Loucy (cell line): ENCODE data around the gene KPNA6.

Experiments used
- H2AFZ ChIP-seq: fragments of 200-600 bp; sonication (generic); 2 replicates; pipeline ENCODE4 v1.6.0; 2016; ENCODE audit warnings: antibody characterized with exemption, mild to moderate bottlenecking, low read length, moderate library complexity
- H3F3A ChIP-seq: fragments of 200-600 bp; 2 replicates; pipeline ENCODE4 v1.6.0; 2016; ENCODE audit warnings: antibody characterized with exemption, low read depth, mild to moderate bottlenecking
- H3K27me3 ChIP-seq: fragments of 200-600 bp; sonication (generic); 2 replicates; pipeline ENCODE4 v1.6.1; 2014; ENCODE audit warnings: low read length, mild to moderate bottlenecking; ENCODE audit not compliant: insufficient read depth, poor library complexity, severe bottlenecking
- H3K36me3 ChIP-seq: fragments of 200-600 bp; sonication (generic); 2 replicates; pipeline ENCODE4 v1.6.1; 2016; ENCODE audit warnings: low read length; ENCODE audit not compliant: insufficient read depth
- H3K4me1 ChIP-seq: fragments of 200-600 bp; sonication (generic); 2 replicates; pipeline ENCODE4 v1.5.1; 2014; ENCODE audit warnings: low read length, mild to moderate bottlenecking; ENCODE audit not compliant: insufficient read depth, poor library complexity, severe bottlenecking
- H3K4me2 ChIP-seq: fragments of 200-600 bp; sonication (generic); 2 replicates; pipeline ENCODE4 v1.6.0; 2014; ENCODE audit warnings: antibody characterized with exemption, low read length, low read depth, mild to moderate bottlenecking; ENCODE audit not compliant: poor library complexity, severe bottlenecking
- H3K4me3 ChIP-seq: fragments of 200-600 bp; sonication (generic); 2 replicates; pipeline ENCODE4 v1.5.1; 2014; ENCODE audit warnings: low read length, mild to moderate bottlenecking, mixed read lengths; ENCODE audit not compliant: poor library complexity, severe bottlenecking
- H3K79me2 ChIP-seq: fragments of 200-600 bp; sonication (generic); 2 replicates; pipeline ENCODE4 v1.6.1; 2014; ENCODE audit warnings: low read length; ENCODE audit not compliant: insufficient read depth
- H3K9ac ChIP-seq: fragments of 200-600 bp; sonication (generic); 2 replicates; pipeline ENCODE4 v1.6.0; 2014; ENCODE audit warnings: mild to moderate bottlenecking, low read depth, low read length, moderate library complexity; ENCODE audit not compliant: poor library complexity, severe bottlenecking
- H3K9me2 ChIP-seq: fragments of 200-600 bp; sonication (generic); replicated peaks from 2 replicates; pipeline ENCODE4 v1.6.1; 2016; ENCODE audit warnings: low read depth, low read length, mixed read lengths
- H3K9me3 ChIP-seq: fragments of 200-600 bp; sonication (generic); 2 replicates; pipeline ENCODE4 v1.6.1; 2014; ENCODE audit warnings: mild to moderate bottlenecking, antibody characterized with exemption, low read length, low read depth; ENCODE audit not compliant: insufficient read depth
- H4K20me1 ChIP-seq: fragments of 200-600 bp; sonication (generic); 2 replicates; pipeline ENCODE4 v1.6.0; 2014; ENCODE audit warnings: antibody characterized with exemption, low read length, mild to moderate bottlenecking; ENCODE audit not compliant: insufficient read depth, poor library complexity, severe bottlenecking
- CTCF ChIP-seq: fragments of 200-600 bp; sonication (generic); conservative IDR thresholded peaks from 2 replicates; pipeline ENCODE4 v1.5.1; 2014; ENCODE audit warnings: mild to moderate bottlenecking, antibody characterized with exemption, low read length
- EZH2phosphoT487 ChIP-seq: fragments of 200-600 bp; IDR thresholded peaks from 2 replicates; pipeline ENCODE4 v1.6.1; 2018; ENCODE audit warnings: antibody characterized with exemption, mild to moderate bottlenecking, moderate library complexity, borderline replicate concordance

Gene KPNA6

GRCh38 chr1:32180186-32181060 is 72.6 kb downstream of the KPNA6 start:
- Histone ChIP-seq H3F3A (no peaks in the 10 kb centered on the region), H3K9me2 (no peaks in the 10 kb centered on the region), H3K36me3 (peaks cover 10% of the 10 kb centered on the region; the same call in 1 of the 2 replicates), H3K4me3 (peak overlapping the region; percentile 92), H3K9me3 (no peaks in the 10 kb centered on the region), H3K79me2 (peaks cover 50% of the 10 kb centered on the region), H4K20me1 (peaks cover 36% of the 10 kb centered on the region), H3K27me3 (no peaks in the 10 kb centered on the region), H3K4me1 (peaks cover 47% of the 10 kb centered on the region), H2AFZ (peak overlapping the region; percentile 45; the same call in 1 of the 2 replicates), H3K9ac (peak overlapping the region; percentile 98), H3K4me2 (peak overlapping the region; percentile 95)
- TF ChIP-seq EZH2phosphoT487 (no peak), CTCF (no peak)

GRCh38 chr1:32181065-32181464 is 73.2 kb downstream of the KPNA6 start:
- Histone ChIP-seq H3K27me3 (no peaks in the 10 kb centered on the region), H3K79me2 (peaks cover 56% of the 10 kb centered on the region), H3K4me1 (peaks cover 51% of the 10 kb centered on the region), H3K36me3 (peaks cover 10% of the 10 kb centered on the region; the same call in 1 of the 2 replicates), H3K4me3 (peak overlapping the region; percentile 92), H2AFZ (no peak overlapping the region), H3K9ac (peak overlapping the region; percentile 98), H3F3A (no peaks in the 10 kb centered on the region), H3K9me2 (no peaks in the 10 kb centered on the region), H4K20me1 (peaks cover 41% of the 10 kb centered on the region), H3K9me3 (no peaks in the 10 kb centered on the region), H3K4me2 (peak overlapping the region; percentile 95)
- TF ChIP-seq CTCF, result no peak
- no peak for TF ChIP-seq EZH2phosphoT487

- TF ChIP-seq CTCF, result no peak
- TF ChIP-seq EZH2phosphoT487, result no peak
- peak overlapping the region; percentile 95 for H3K4me2 ChIP-seq
- H2AFZ ChIP-seq, result no peak overlapping the region
- H3K9ac ChIP-seq, result peak overlapping the region; percentile 98
- H3K4me3 ChIP-seq, result peak overlapping the region; percentile 92
- no peaks in the 10 kb centered on the region for H3K27me3 ChIP-seq
- no peaks in the 10 kb centered on the region for H3F3A ChIP-seq
- peaks cover 14% of the 10 kb centered on the region; the same call in 1 of the 2 replicates for H3K36me3 ChIP-seq
- H4K20me1 ChIP-seq, result peaks cover 46% of the 10 kb centered on the region
- H3K79me2 ChIP-seq, result peaks cover 61% of the 10 kb centered on the region
- H3K9me3 ChIP-seq, result no peaks in the 10 kb centered on the region
- peaks cover 56% of the 10 kb centered on the region for H3K4me1 ChIP-seq
- H3K9me2 ChIP-seq, result no peaks in the 10 kb centered on the region
These were observed 73.7 kb downstream of the KPNA6 start for GRCh38 chr1:32181563-32181962.
